ENCODE results near the gene ZKSCAN7. TPM values are rescaled to one million over a fixed set of nuclear protein-coding genes. Genes with fewer than 3 reads are reported as not detected.
"Not testable (repeated sequence)": the region's sequence is repeated elsewhere in the genome, so short reads cannot be mapped to it uniquely, and the experiment has no call there.

Gene ZKSCAN7
- total RNA-seq, 4 donors from 2014 or later = 1.0 to 1.6 (median 1.4) TPM

GRCh38 chr3:44529927-44530326 lies 25.1 kb upstream of the ZKSCAN7 start:
- Histone ChIP-seq H3K9me3 (no peaks in the 10 kb centered on the region), H3K4me3 (no peak overlapping the region), H3K4me1 (no peaks in the 10 kb centered on the region), H3K27me3 (peaks cover 0 to 3% (median under 1%) of the 10 kb centered on the region in 3 donors), H3K27ac (no peak overlapping the region), H3K36me3 (no peaks in the 10 kb centered on the region)
- in situ Hi-C loops (cut with MboI; ENCODE audit: low sequenced_read_pairs in 4 of 4) (loop anchor here (10.0 to 25.0 kb wide), 2 partner anchors 382 to 385 kb away; no protein-coding TSS in a partner anchor), intact Hi-C loops (cut with DNase I; ENCODE audit: low total_unique reads) (loop anchor here (5.0 kb wide), 1 partner anchor 382 kb away; no protein-coding TSS in a partner anchor)
- DNase-seq = no peak
- TF ChIP-seq POLR2A (IDR thresholded peaks at IDR 0.05) (no peak), CTCF (IDR thresholded peaks at IDR 0.05 in 4 of 5, conservative IDR thresholded peaks at IDR 0.05 in 1 of 5) (no peak)
- ATAC-seq = no peak

- H3K36me3 ChIP-seq = no peaks in the 10 kb centered on the region
- no peak for DNase-seq
- ATAC-seq = no peak
- no peaks in the 10 kb centered on the region for H3K9me3 ChIP-seq
- peaks cover 0 to 4% (median 3%) of the 10 kb centered on the region in 3 donors for H3K27me3 ChIP-seq
- in situ Hi-C loops (cut with MboI; ENCODE audit: low sequenced_read_pairs in 4 of 4) = loop anchor here (10.0 to 25.0 kb wide), 2 partner anchors 381 to 384 kb away; no protein-coding TSS in a partner anchor
- no peaks in the 10 kb centered on the region for H3K4me1 ChIP-seq
- intact Hi-C loops (cut with DNase I; ENCODE audit: low total_unique reads) = loop anchor here (5.0 kb wide), 1 partner anchor 381 kb away; no protein-coding TSS in a partner anchor
- TF ChIP-seq CTCF (IDR thresholded peaks at IDR 0.05 in 4 of 5, conservative IDR thresholded peaks at IDR 0.05 in 1 of 5) (no peak), POLR2A (IDR thresholded peaks at IDR 0.05) (no peak)
- no peak overlapping the region for H3K4me3 ChIP-seq
- no peak overlapping the region for H3K27ac ChIP-seq
Measured at GRCh38 chr3:44530911-44531310, 24.1 kb upstream of the ZKSCAN7 start.

GRCh38 chr3:44534659-44535058 lies 20.3 kb upstream of the ZKSCAN7 start:
- H3K4me1 ChIP-seq, H3K36me3 ChIP-seq, H3K4me3 ChIP-seq, DNase-seq, H3K9me3 ChIP-seq, ATAC-seq, H3K27ac ChIP-seq: not testable (repeated sequence)
- intact Hi-C loops (cut with DNase I; ENCODE audit: low total_unique reads) = loop anchor here (5.0 kb wide), 1 partner anchor 378 kb away; no protein-coding TSS in a partner anchor
- in situ Hi-C loops (cut with MboI; ENCODE audit: low sequenced_read_pairs in 4 of 4) = loop anchor here (10.0 to 25.0 kb wide), 2 partner anchors 378 to 380 kb away; no protein-coding TSS in a partner anchor
- peaks cover 0 to 22% (median 14%) of the 10 kb centered on the region in 3 donors for H3K27me3 ChIP-seq

GRCh38 chr3:44535364-44535763 lies 19.6 kb upstream of the ZKSCAN7 start:
- H3K4me1 ChIP-seq = no peaks in the 10 kb centered on the region
- no peaks in the 10 kb centered on the region for H3K36me3 ChIP-seq
- no peak overlapping the region for H3K27ac ChIP-seq
- H3K9me3 ChIP-seq = no peaks in the 10 kb centered on the region
- TF ChIP-seq CTCF (IDR thresholded peaks at IDR 0.05 in 4 of 5, conservative IDR thresholded peaks at IDR 0.05 in 1 of 5) = no peak
- TF ChIP-seq POLR2A (IDR thresholded peaks at IDR 0.05) = no peak
- intact Hi-C loops (cut with DNase I; ENCODE audit: low total_unique reads) = no loop called here
- peaks cover 0 to 24% (median 14%) of the 10 kb centered on the region in 3 donors for H3K27me3 ChIP-seq
- in situ Hi-C loops (cut with MboI; ENCODE audit: low sequenced_read_pairs in 4 of 4) = loop anchor here (10.0 to 25.0 kb wide), 2 partner anchors 377 to 379 kb away; no protein-coding TSS in a partner anchor
- H3K4me3 ChIP-seq = no peak overlapping the region
- ATAC-seq (no peak), DNase-seq (no peak)

GRCh38 chr3:44544811-44545210 lies 10.2 kb upstream of the ZKSCAN7 start:
- H3K9me3 ChIP-seq; H3K36me3 ChIP-seq; H3K27me3 ChIP-seq; H3K4me3 ChIP-seq; H3K27ac ChIP-seq; intact Hi-C loops (cut with DNase I; ENCODE audit: low total_unique reads); H3K4me1 ChIP-seq; ATAC-seq; DNase-seq: not testable (repeated sequence)
- in situ Hi-C loops (cut with MboI; ENCODE audit: low sequenced_read_pairs in 4 of 4) = loop anchor here in 3 of 4 donors (25.0 kb wide), 1 partner anchor 367 kb away; no protein-coding TSS in a partner anchor

All from gastrocnemius medialis (tissue), 4 donors.